Panc1 (cell line): Measurements from ENCODE around the gene ACACA. TPM values are rescaled to one million over a fixed set of nuclear protein-coding genes. Genes with fewer than 3 reads are reported as not detected.

ENCODE experiments used
- ATAC-seq: fragments of 200-7000 bp; cut with Tn5 transposase; 2 replicates; pipeline ENCODE4 v1.9.1; 2020; ENCODE audit warnings: mild to moderate bottlenecking, moderate library complexity
- BruUV-seq: library from RNA; stranded (reverse); fragments of 400-500 nt; replicated peaks from 2 replicates; lab custom pipeline; 2021; lab: Mats Ljungman, UMichigan
- CTCF ChIA-PET: fragments of 300-600 bp; sonication (Branson Sonifier 250); formaldehyde crosslinking; loops from one replicate; lab custom pipeline; 2022; ENCODE audit warnings: antibody characterized with exemption; lab: Charles Lee
- POLR2A ChIA-PET: fragments of 300-600 bp; sonication (Branson Sonifier 250); formaldehyde crosslinking; loops from one replicate; lab custom pipeline; 2022; ENCODE audit warnings: antibody characterized with exemption; lab: Charles Lee
- DNase-seq: peaks from one replicate; pipeline ENCODE4 v3.0.0-alpha.2; 2010; ENCODE audit warnings: low read depth, low spot score
- H3K27ac ChIP-seq: 2 replicates; pipeline ENCODE4 v1.5.1; 2011; ENCODE audit warnings: mild to moderate bottlenecking, low read length, inconsistent platforms
- H3K27me3 ChIP-seq: fragments of 200-500 bp; sonication (Bioruptor generic); 2 replicates; pipeline ENCODE4 v1.6.0; 2014; ENCODE audit warnings: low read length, inconsistent platforms; ENCODE audit not compliant: control insufficient read depth, insufficient read depth
- H3K36me3 ChIP-seq: fragments of 200-500 bp; sonication (Bioruptor generic); 2 replicates; pipeline ENCODE4 v1.5.1; 2014; ENCODE audit warnings: inconsistent platforms, mild to moderate bottlenecking, low read length, moderate library complexity; ENCODE audit not compliant: control insufficient read depth, insufficient read depth
- H3K4me1 ChIP-seq: 2 replicates; pipeline ENCODE4 v1.5.1; 2011; ENCODE audit warnings: inconsistent platforms, mild to moderate bottlenecking, low read length, moderate library complexity; ENCODE audit not compliant: control insufficient read depth, insufficient read depth
- H3K4me3 ChIP-seq, 2 experiments: 2 replicates each; pipeline ENCODE4 v1.5.1; 2011 to 2012; ENCODE audit warnings: low read depth in 2 of 2, low read length in 2 of 2, mild to moderate bottlenecking in 2 of 2, inconsistent platforms in 1 of 2, moderate library complexity in 1 of 2
- H3K9me3 ChIP-seq: fragments of 200-500 bp; sonication (Bioruptor generic); 2 replicates; pipeline ENCODE4 v1.5.1; 2014; ENCODE audit warnings: low read depth, mild to moderate bottlenecking, inconsistent platforms, low read length, moderate library complexity; ENCODE audit not compliant: control insufficient read depth, insufficient read depth
- CTCF ChIP-seq: fragments of 450-650 bp; IDR thresholded peaks from 2 replicates; pipeline ENCODE4 v1.5.1; 2017; ENCODE audit warnings: mild to moderate bottlenecking
- POLR2AphosphoS5 ChIP-seq: IDR thresholded peaks from 2 replicates; pipeline ENCODE4 v1.6.1; 2012; ENCODE audit warnings: mild to moderate bottlenecking, low read depth, low read length, moderate library complexity
- REST ChIP-seq, 2 experiments: IDR thresholded peaks; 2 replicates each; pipeline ENCODE4 v1.6.1; 2011 to 2012; ENCODE audit warnings: low read depth in 2 of 2, control low read depth in 1 of 2, low read length in 1 of 2, mild to moderate bottlenecking in 1 of 2, moderate library complexity in 1 of 2; ENCODE audit not compliant: insufficient read depth in 1 of 2
- SIN3A ChIP-seq: IDR thresholded peaks from 2 replicates; pipeline ENCODE4 v1.6.1; 2012; ENCODE audit warnings: low read depth, mild to moderate bottlenecking, low read length, moderate library complexity, borderline replicate concordance; ENCODE audit not compliant: insufficient read depth
- TCF7L2 ChIP-seq: IDR thresholded peaks from 2 replicates; pipeline ENCODE4 v1.6.1; 2011; ENCODE audit warnings: mild to moderate bottlenecking, low read depth, low read length, inconsistent platforms
- in situ Hi-C: cut with HindIII; loops from 2 replicates; pipeline ENCODE4 v1.10.0; 2016; ENCODE audit warnings: low sequenced_read_pairs, low pct_unique_long_range_greater_than_20kb
- intact Hi-C: fragments of 100-400 bp; cut with micrococcal nuclease; formaldehyde crosslinking; loops from one replicate; pipeline ENCODE4 v1.10.0; 2022; ENCODE audit not compliant: unreplicated experiment
- total RNA-seq: library from RNA; stranded (reverse); gene quantifications from one replicate; pipeline ENCODE4 v1.2.1, GENCODE V29; 2021; ENCODE audit not compliant: unreplicated experiment

The ACACA gene
- total RNA-seq, 1 experiment from 2014 or later, result 131 TPM

GRCh38 chr17:37133136-37133535 is 273.5 kb downstream of the ACACA start:
- in situ Hi-C loops (no loop called here), intact Hi-C loops (no loop called here)
- DNase-seq, result no peak
- Histone ChIP-seq H3K9me3 (no peaks in the 10 kb centered on the region), H3K4me3 (no peak overlapping the region), H3K27me3 (no peaks in the 10 kb centered on the region), H3K4me1 (no peaks in the 10 kb centered on the region), H3K27ac (no peak overlapping the region), H3K36me3 (peaks cover 12% of the 10 kb centered on the region; the same call in 1 of the 2 replicates)
- no peak for ATAC-seq
- BruUV-seq, result no TSS peak
- CTCF ChIA-PET, result no interaction called here
- POLR2A ChIA-PET, result no interaction called here
- TF ChIP-seq REST (IDR thresholded peaks at IDR 0.05; ENCODE audit: insufficient read depth in 1 of 2, low read depth in 2 of 2, low read length in 1 of 2) (no peak), SIN3A (no peak), CTCF (no peak), TCF7L2 (no peak), POLR2AphosphoS5 (no peak)

GRCh38 chr17:37131669-37132611 is 274.7 kb downstream of the ACACA start:
- Histone ChIP-seq H3K4me1 (no peaks in the 10 kb centered on the region), H3K27ac (no peak overlapping the region), H3K27me3 (no peaks in the 10 kb centered on the region), H3K9me3 (no peaks in the 10 kb centered on the region), H3K36me3 (peaks cover 14% of the 10 kb centered on the region; the same call in 1 of the 2 replicates), H3K4me3 (no peak overlapping the region)
- BruUV-seq, result no TSS peak
- CTCF ChIA-PET, result no interaction called here
- in situ Hi-C loops, result no loop called here
- TF ChIP-seq CTCF, result no peak
- no peak for TF ChIP-seq TCF7L2
- no peak for TF ChIP-seq POLR2AphosphoS5
- TF ChIP-seq SIN3A, result no peak
- no peak for TF ChIP-seq REST (IDR thresholded peaks at IDR 0.05; ENCODE audit: insufficient read depth in 1 of 2, low read depth in 2 of 2, low read length in 1 of 2)
- POLR2A ChIA-PET, result no interaction called here
- no peak for DNase-seq
- no peak for ATAC-seq
- intact Hi-C loops, result no loop called here
